Testis (tissue), 3 donors: ENCODE results near the gene CD7. TPM values are rescaled to one million over a fixed set of nuclear protein-coding genes. Genes with fewer than 3 reads are reported as not detected.

ENCODE experiments used
- DNase-seq: peaks from one replicate; pipeline ENCODE4 v3.0.0-alpha.2; 2019
- H3K27ac ChIP-seq, 2 donors: fragments of 200-600 bp; sonication (generic); one replicate each; pipeline ENCODE4 v1.5.1; 2019
- H3K27me3 ChIP-seq: fragments of 200-600 bp; sonication (generic); one replicate; pipeline ENCODE4 v1.5.1; 2019
- H3K36me3 ChIP-seq: fragments of 200-600 bp; sonication (generic); one replicate; pipeline ENCODE4 v1.5.1; 2017; ENCODE audit warnings: low read depth; ENCODE audit errors: missing control alignments
- H3K4me1 ChIP-seq: fragments of 200-600 bp; sonication (generic); one replicate; pipeline ENCODE4 v1.5.1; 2019
- H3K4me3 ChIP-seq, 2 donors: fragments of 200-600 bp; sonication (generic); one replicate each; pipeline ENCODE4 v1.5.1; 2017 to 2019
- H3K9me3 ChIP-seq: fragments of 200-600 bp; sonication (generic); one replicate; pipeline ENCODE4 v1.5.1; 2017
- CTCF ChIP-seq, 3 experiments: fragments of 450-650 bp in 2 of 3; fragments of 200-600 bp in 1 of 3; sonication (generic) in 1 of 3; IDR thresholded peaks; one replicate each; pipeline ENCODE4 v1.5.1; 2016 to 2019; ENCODE audit warnings: antibody characterized with exemption in 3 of 3, mild to moderate bottlenecking in 2 of 3, moderate library complexity in 1 of 3
- POLR2A ChIP-seq: fragments of 450-650 bp; IDR thresholded peaks from one replicate; pipeline ENCODE4 v1.6.1; 2017; ENCODE audit warnings: antibody characterized with exemption, mild to moderate bottlenecking, moderate library complexity
- WGBS, 2 donors: methylation state at CpG; one replicate each; pipeline ENCODE4 v1.1.5; 2018; 5-methylcytosine and 5-hydroxymethylcytosine counted together
- intact Hi-C: fragments of 100-400 bp; cut with DNase I; formaldehyde crosslinking; loops from one replicate; pipeline ENCODE4 v1.15.1; 2023; ENCODE audit warnings: low total_unique reads
- polyA plus RNA-seq: library from polyadenylated mRNA; stranded (reverse); fragments of 350-450 nt; fragmentation: Illumina TruSeq; extraction: RNeasy Lipid Tissue Mini Kit (QIAGEN cat#74804); gene quantifications from one replicate; pipeline ENCODE4 v1.2.3, GENCODE V29; 2014; ENCODE audit warnings: low read depth, low replicate concordance; ENCODE audit not compliant: insufficient read depth
- total RNA-seq, 2 donors: library from RNA; depleted of rRNA; stranded (reverse); fragments of >200 nt; gene quantifications; one replicate each; pipeline ENCODE4 v1.2.3, GENCODE V29; 2016

CD7 gene
- total and polyA plus RNA-seq, 3 donors from 2014 or later = 0.55 to 3.0 (median 2.3) TPM

- peaks cover 7% of the 10 kb centered on the region for H3K4me1 ChIP-seq
- no peak overlapping the region for H3K4me3 ChIP-seq
- no peaks in the 10 kb centered on the region for H3K9me3 ChIP-seq
- no peak overlapping the region for H3K27ac ChIP-seq
- WGBS, 2 donors = 75 to 85% methylated on average over 12 to 15 of the region's 15 CpGs
- TF ChIP-seq POLR2A (no peak), CTCF (IDR thresholded peaks at IDR 0.05) (no peak)
- DNase-seq = no peak
- intact Hi-C loops = no loop called here
- no peaks in the 10 kb centered on the region for H3K36me3 ChIP-seq
- no peaks in the 10 kb centered on the region for H3K27me3 ChIP-seq
These were observed 9.9 kb upstream of the CD7 start for GRCh38 chr17:82327289-82327688.

- WGBS, 2 donors = 91 to 95% methylated on average over 22 to 30 of the region's 30 CpGs
- Histone ChIP-seq H3K36me3 (no peaks in the 10 kb centered on the region), H3K27ac (no peak overlapping the region), H3K4me3 (no peak overlapping the region), H3K9me3 (no peaks in the 10 kb centered on the region), H3K27me3 (no peaks in the 10 kb centered on the region), H3K4me1 (peaks cover 6% of the 10 kb centered on the region)
- no peak for DNase-seq
- intact Hi-C loops = no loop called here
- TF ChIP-seq CTCF (IDR thresholded peaks at IDR 0.05) (no peak), POLR2A (no peak)
These were observed 8.1 kb upstream of the CD7 start for GRCh38 chr17:82325286-82326180.

GRCh38 chr17:82324566-82325285 is 7.3 kb upstream of the CD7 start:
- Histone ChIP-seq H3K36me3 (no peaks in the 10 kb centered on the region), H3K9me3 (no peaks in the 10 kb centered on the region), H3K4me3 (no peak overlapping the region), H3K27ac (no peak overlapping the region), H3K27me3 (no peaks in the 10 kb centered on the region), H3K4me1 (no peaks in the 10 kb centered on the region)
- no peak for DNase-seq
- no peak for TF ChIP-seq CTCF (IDR thresholded peaks at IDR 0.05)
- no peak for TF ChIP-seq POLR2A
- intact Hi-C loops = no loop called here
- WGBS, 2 donors = 65 to 80% methylated on average over 10 to 25 of the region's 25 CpGs

- no peak for DNase-seq
- Histone ChIP-seq H3K9me3 (no peaks in the 10 kb centered on the region), H3K4me3 (no peak overlapping the region), H3K27ac (no peak overlapping the region), H3K4me1 (no peaks in the 10 kb centered on the region), H3K36me3 (no peaks in the 10 kb centered on the region), H3K27me3 (no peaks in the 10 kb centered on the region)
- 74 to 78% methylated on average over 14 to 20 of the region's 21 CpGs for WGBS, 2 donors
- TF ChIP-seq POLR2A (no peak), CTCF (IDR thresholded peaks at IDR 0.05) (no peak)
- intact Hi-C loops = no loop called here
These were observed 6.3 kb upstream of the CD7 start for GRCh38 chr17:82323514-82324234.
